Osteoblast (primary cell): Measurements from ENCODE around the gene DPH5. TPM values are rescaled to one million over a fixed set of nuclear protein-coding genes. Genes with fewer than 3 reads are reported as not detected.

Experiments
- DNase-seq: peaks from one replicate; pipeline ENCODE4 v3.0.0; 2011; ENCODE audit warnings: low spot score, mixed read lengths; ENCODE audit not compliant: insufficient read length; ENCODE audit errors: missing footprints
- H2AFZ ChIP-seq: 2 replicates; pipeline ENCODE4 v1.6.0; 2011; ENCODE audit warnings: mild to moderate bottlenecking, low read length
- H3K27ac ChIP-seq: 2 replicates; pipeline ENCODE4 v1.5.1; 2011; ENCODE audit warnings: mild to moderate bottlenecking, low read depth, low read length, moderate library complexity
- H3K27me3 ChIP-seq: 2 replicates; pipeline ENCODE4 v1.6.0; 2012; ENCODE audit warnings: mild to moderate bottlenecking, control low read depth, inconsistent platforms, low read length, moderate library complexity; ENCODE audit not compliant: insufficient read depth
- H3K36me3 ChIP-seq: 2 replicates; pipeline ENCODE4 v1.5.1; 2011; ENCODE audit warnings: mild to moderate bottlenecking, low read length, control low read depth, moderate library complexity; ENCODE audit not compliant: insufficient read depth
- H3K4me1 ChIP-seq: 2 replicates; pipeline ENCODE4 v1.5.1; 2011; ENCODE audit warnings: mild to moderate bottlenecking, low read length, control low read depth, moderate library complexity; ENCODE audit not compliant: insufficient read depth
- H3K4me2 ChIP-seq: 2 replicates; pipeline ENCODE4 v1.6.0; 2011; ENCODE audit warnings: mild to moderate bottlenecking, low read length; ENCODE audit not compliant: insufficient read depth
- H3K4me3 ChIP-seq: fragments of 200-600 bp; sonication (generic); 3 replicates; pipeline ENCODE4 v1.5.1; 2012; ENCODE audit warnings: mild to moderate bottlenecking, low read length, inconsistent platforms; ENCODE audit not compliant: insufficient read depth
- H3K79me2 ChIP-seq: 2 replicates; pipeline ENCODE4 v1.6.0; 2012; ENCODE audit warnings: mild to moderate bottlenecking, low read length, control low read depth, inconsistent platforms; ENCODE audit not compliant: insufficient read depth
- H3K9me3 ChIP-seq: 2 replicates; pipeline ENCODE4 v1.5.1; 2011; ENCODE audit warnings: low read depth, low read length, control low read depth
- H4K20me1 ChIP-seq: 2 replicates; pipeline ENCODE4 v1.6.0; 2012; ENCODE audit warnings: mild to moderate bottlenecking, low read length, control low read depth; ENCODE audit not compliant: insufficient read depth
- CTCF ChIP-seq: IDR thresholded peaks from 2 replicates; pipeline ENCODE4 v1.5.1; 2011; ENCODE audit warnings: mild to moderate bottlenecking, low read depth, low read length, moderate library complexity; ENCODE audit errors: extremely low read depth
- total RNA-seq: library from RNA; depleted of rRNA; stranded (reverse); fragments of >200 nt; gene quantifications from 2 replicates; pipeline ENCODE4 v1.2.3, GENCODE V29; 2012

Gene DPH5
- total RNA-seq, 1 donor, result 33.3 TPM

DNA sequence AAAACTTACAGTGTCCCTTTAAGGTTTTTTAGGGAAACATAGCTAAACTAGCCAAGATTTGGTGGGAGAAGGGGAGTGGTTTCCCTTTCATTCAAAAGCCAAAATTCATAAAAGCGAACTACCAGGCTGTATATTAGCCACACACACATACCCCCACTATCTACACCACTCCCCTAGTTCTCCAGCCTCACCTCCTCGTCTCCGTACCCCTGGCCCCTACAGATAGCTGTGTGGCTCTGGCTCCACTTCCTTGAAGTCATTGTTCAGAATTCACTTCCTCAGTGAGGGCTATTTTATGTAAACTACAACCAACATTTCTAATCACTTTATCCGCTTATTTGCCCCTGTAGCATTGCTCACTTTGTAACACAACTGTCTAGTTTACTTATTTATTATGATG is 5.3 kb upstream of the DPH5 start:
- no peak overlapping the region for H3K4me3 ChIP-seq
- H3K27me3 ChIP-seq, result no peaks in the 10 kb centered on the region
- no peak overlapping the region for H2AFZ ChIP-seq
- H4K20me1 ChIP-seq, result no peaks in the 10 kb centered on the region
- H3K9me3 ChIP-seq, result no peaks in the 10 kb centered on the region
- no peak for TF ChIP-seq CTCF
- peaks cover 39% of the 10 kb centered on the region for H3K79me2 ChIP-seq
- H3K4me2 ChIP-seq, result no peak overlapping the region
- H3K4me1 ChIP-seq, result peaks cover 3% of the 10 kb centered on the region
- no peak overlapping the region for H3K27ac ChIP-seq
- no peak for DNase-seq
- no peaks in the 10 kb centered on the region for H3K36me3 ChIP-seq

DNA sequence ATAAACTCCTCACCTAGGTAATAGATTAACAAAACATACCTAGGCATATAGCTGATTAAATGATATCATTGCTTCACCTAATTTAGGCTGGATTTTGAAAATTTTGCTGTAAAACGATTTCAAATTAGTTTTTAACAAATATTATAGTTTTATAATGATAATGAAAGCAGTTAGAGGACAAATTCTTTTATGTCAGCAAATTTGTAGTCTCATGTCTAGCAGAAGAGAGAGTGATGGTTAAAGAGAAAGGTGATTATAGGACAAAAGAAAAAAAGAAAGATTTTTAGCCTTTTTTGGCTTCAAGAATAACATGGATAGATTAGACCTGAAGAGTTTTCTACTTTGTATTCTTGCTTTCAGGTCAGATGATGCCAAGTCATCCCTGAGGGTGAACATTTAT is 3.6 kb upstream of the DPH5 start:
- no peak overlapping the region for H3K27ac ChIP-seq
- peaks cover 44% of the 10 kb centered on the region for H3K79me2 ChIP-seq
- H3K4me1 ChIP-seq, result peaks cover 3% of the 10 kb centered on the region
- no peaks in the 10 kb centered on the region for H3K36me3 ChIP-seq
- H3K4me2 ChIP-seq, result no peak overlapping the region
- no peaks in the 10 kb centered on the region for H4K20me1 ChIP-seq
- no peak for TF ChIP-seq CTCF
- H3K4me3 ChIP-seq, result no peak overlapping the region
- no peak for DNase-seq
- H3K9me3 ChIP-seq, result no peaks in the 10 kb centered on the region
- H2AFZ ChIP-seq, result no peak overlapping the region
- no peaks in the 10 kb centered on the region for H3K27me3 ChIP-seq

- no peak overlapping the region for H3K4me3 ChIP-seq
- H3K79me2 ChIP-seq, result peaks cover 47% of the 10 kb centered on the region
- peaks cover 3% of the 10 kb centered on the region for H3K4me1 ChIP-seq
- DNase-seq, result no peak
- no peak overlapping the region for H3K4me2 ChIP-seq
- no peak overlapping the region for H2AFZ ChIP-seq
- no peaks in the 10 kb centered on the region for H3K27me3 ChIP-seq
- H4K20me1 ChIP-seq, result no peaks in the 10 kb centered on the region
- no peak for TF ChIP-seq CTCF
- H3K36me3 ChIP-seq, result no peaks in the 10 kb centered on the region
- no peaks in the 10 kb centered on the region for H3K9me3 ChIP-seq
- no peak overlapping the region for H3K27ac ChIP-seq
Measured at GRCh38 chr1:101028466-101028865, 2.9 kb upstream of the DPH5 start.

- no peak for TF ChIP-seq CTCF
- no peaks in the 10 kb centered on the region for H3K36me3 ChIP-seq
- no peaks in the 10 kb centered on the region for H3K9me3 ChIP-seq
- no peak overlapping the region for H2AFZ ChIP-seq
- H3K4me1 ChIP-seq, result peaks cover 8% of the 10 kb centered on the region
- H3K4me2 ChIP-seq, result no peak overlapping the region
- no peak for DNase-seq
- peaks cover 42% of the 10 kb centered on the region for H3K79me2 ChIP-seq
- no peak overlapping the region for H3K4me3 ChIP-seq
- H4K20me1 ChIP-seq, result no peaks in the 10 kb centered on the region
- H3K27ac ChIP-seq, result no peak overlapping the region
- no peaks in the 10 kb centered on the region for H3K27me3 ChIP-seq
Measured at GRCh38 chr1:101027194-101027772, 1.7 kb upstream of the DPH5 start.
